Measurements from ENCODE around the gene PEX19.
A peak's percentile ranks its signal among the peaks of the same experiment; 100 is the strongest.

PEX19 gene

GRCh38 chr1:160271025-160271424 is 13.9 kb downstream of the PEX19 start:
- no peak for DNase-seq

GRCh38 chr1:160267284-160267991 is 17.5 kb downstream of the PEX19 start:
- peak; percentile 50 for DNase-seq

GRCh38 chr1:160264795-160265307 is 20.1 kb downstream of the PEX19 start:
- DNase-seq, result no peak

GRCh38 chr1:160261893-160262794 is 22.8 kb downstream of the PEX19 start, which contains the start of gene DCAF8:
TSS of gene DCAF8 (minus strand) at chr1:160262549. CDS start at chr1:160244008, 18,541 bp downstream.
- DNase-seq, result peak; percentile 97

GRCh38 chr1:160261556-160261892 is 23.4 kb downstream of the PEX19 start:
- DNase-seq, result peak; percentile 27

DNA sequence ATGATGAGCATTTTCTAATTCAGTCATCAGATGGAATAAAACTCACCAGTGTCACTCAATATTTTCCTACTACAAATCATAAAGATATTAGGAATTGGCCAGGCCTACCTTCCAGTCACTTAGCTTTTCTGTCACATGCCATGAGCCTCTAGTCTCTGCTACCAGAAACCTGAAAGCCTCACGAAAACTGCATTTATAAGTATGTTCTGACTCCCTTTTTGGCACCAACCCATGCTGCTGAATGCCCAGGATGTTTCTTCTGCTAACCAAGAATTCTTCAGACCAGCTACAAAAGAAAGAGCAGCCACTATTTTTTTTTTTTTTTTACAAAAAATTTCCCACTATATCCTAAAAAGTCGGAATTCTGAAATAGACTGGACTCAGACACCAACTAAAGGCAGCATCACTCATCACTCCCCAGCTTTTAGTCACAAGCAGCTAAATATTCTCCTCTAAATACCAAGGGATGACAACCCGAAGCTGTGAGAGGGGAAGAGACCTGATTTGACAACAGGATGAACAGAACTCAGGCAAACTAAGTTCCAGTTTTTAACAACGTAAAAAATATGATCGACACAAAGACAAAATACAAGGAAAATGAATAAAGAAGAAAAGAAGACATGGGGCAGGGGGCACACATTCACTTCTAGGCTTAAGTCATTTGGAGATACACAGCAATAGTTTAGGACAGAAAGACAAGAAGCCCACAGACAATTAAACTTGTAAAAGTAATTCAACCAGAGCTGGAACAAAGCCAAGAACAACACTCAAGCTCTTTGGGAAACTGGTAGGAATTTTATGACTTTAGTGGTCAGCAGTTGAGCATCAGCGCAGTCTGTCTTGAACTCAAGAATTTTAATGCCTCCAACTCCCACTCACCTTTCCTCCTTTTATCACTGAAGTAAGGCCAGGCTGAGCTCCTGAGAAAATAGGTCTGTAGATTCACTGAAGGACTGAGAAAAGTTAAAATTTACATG is 24.2 kb downstream of the PEX19 start:
- no peak for DNase-seq

GRCh38 chr1:160258177-160258798 is 26.6 kb downstream of the PEX19 start:
- DNase-seq, result no peak

DNA sequence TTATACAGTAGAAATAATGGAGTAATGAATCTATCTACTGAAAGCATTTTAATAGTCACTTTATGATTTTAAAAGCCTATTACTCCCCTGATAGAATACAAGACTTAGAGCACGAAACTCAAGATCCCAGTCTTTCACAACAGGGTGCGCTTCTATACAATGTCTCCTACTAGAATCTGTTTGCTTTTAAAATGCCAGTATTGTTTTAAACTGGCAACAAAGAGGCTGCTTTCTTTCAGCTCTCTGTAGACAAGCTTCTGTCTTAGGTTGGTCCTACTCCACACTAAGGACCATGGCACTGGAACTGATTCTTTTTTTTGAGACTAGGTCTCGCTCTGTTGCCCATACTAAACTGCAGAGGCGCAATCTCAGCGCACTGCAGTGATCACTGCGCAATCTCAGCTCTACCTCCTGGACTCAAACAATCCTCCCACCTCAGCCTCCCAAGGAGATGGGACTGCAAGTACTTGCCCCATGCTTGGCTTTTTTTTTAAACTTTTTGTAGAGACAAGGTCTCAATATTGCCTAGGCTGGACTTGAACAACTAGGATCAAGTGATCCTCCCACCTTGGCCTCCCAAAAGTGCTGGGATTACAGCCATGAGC is 27.4 kb downstream of the PEX19 start:
- DNase-seq, result no peak

GRCh38 chr1:160256396-160257046 is 28.4 kb downstream of the PEX19 start:
- DNase-seq, result no peak

- DNase-seq, result no peak
Measured at GRCh38 chr1:160255781-160256300, 29.1 kb downstream of the PEX19 start.

- DNase-seq, result peak; percentile 70
Measured at GRCh38 chr1:160251687-160252526, 33.0 kb downstream of the PEX19 start.

DNA sequence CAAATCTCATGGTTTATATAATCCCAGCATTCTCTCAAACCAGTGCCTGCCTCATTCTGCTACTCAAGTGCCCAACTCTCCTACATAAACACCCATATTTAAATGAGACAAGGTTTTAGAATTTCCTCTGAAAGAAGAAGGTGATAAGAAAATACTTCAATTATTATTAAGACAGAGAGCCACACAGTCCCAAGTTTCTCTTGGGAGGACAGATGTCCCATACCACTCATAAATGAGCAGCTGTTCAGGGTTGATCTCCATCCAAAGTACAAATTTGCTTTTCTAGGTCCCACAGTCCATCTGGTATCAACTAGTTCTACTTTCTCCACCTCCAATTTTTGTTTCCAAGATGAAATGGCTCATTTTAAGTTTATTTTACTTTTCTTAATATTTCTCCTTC is 33.9 kb downstream of the PEX19 start:
- no peak for DNase-seq

GRCh38 chr1:160247053-160247452 is 37.9 kb downstream of the PEX19 start:
- DNase-seq, result no peak

GRCh38 chr1:160245434-160245833 is 39.5 kb downstream of the PEX19 start:
- no peak for DNase-seq

DNA sequence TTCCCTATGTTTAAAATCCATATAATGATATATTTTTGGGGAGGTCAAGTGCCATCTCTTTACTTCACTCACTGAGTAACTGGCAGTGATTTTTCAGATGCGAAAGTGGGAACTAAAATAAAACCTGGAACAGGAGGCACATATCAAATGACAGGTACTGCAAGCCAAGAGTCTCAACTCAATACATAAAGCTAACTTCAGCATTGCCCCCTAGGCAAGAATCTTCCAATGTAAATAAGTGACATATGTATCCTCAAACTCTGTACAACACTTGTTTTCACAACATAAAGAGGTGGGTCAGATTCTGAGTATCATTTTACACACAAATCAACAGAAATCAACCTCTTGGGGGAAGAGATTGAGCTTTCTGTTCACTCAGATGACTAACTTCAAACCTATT is 40.7 kb downstream of the PEX19 start:
- DNase-seq, result no peak

GRCh38 chr1:160243767-160244166 is 41.2 kb downstream of the PEX19 start:
- no peak for DNase-seq

DNA sequence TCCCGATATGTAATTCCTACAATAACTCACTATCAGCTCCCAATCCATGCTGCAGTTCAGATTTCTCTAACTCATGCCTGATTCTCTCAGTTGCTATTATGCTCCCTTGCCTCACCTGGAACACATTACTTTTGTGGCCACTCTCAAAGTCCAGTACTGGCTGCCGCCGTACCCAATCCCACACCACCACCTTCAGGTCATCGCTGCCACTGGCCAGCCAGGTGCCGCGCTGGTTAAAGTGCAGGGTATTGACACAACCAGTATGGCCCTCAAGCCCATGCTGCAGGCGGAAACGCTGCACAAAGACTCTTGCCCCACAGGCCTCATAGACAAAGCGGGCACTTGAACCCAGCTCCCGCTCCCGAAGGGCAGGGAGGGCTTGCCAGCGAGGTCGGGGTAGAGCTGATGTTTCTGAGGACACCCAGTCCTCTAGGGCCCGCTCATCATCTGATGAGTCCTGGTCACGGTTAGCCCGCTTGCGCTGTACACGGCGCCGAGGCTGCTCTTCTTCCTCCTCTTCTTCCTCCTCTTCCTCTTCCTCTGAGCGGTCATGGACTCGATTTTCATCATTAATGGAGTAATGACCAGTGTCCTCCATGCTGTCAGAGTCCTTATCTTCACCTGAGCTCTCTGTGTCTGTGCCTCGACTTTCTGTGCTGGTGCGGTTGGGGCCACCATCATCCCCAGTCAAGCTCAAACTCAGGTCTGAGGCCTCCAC is 45.2 kb downstream of the PEX19 start:
- no peak for DNase-seq

DNA sequence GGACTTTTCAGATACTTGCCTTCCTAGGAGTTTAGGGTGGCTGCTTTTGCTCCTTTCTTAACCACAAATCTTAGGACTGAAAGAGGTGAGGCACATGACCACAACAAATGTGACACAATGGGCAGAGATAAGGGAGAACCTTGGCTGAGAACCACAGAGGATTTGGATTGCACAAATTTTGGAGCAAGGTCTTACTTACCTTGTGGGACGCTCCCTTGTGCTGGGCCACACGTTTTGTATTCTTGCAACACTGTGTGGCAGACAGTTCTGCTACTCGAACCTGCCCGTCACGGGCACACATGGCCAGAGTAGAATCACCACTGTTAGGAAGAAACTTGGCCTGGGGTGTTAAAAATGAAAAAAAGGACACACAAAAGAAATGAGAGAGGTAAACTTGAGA is 46.5 kb downstream of the PEX19 start:
- no peak for DNase-seq

DNA sequence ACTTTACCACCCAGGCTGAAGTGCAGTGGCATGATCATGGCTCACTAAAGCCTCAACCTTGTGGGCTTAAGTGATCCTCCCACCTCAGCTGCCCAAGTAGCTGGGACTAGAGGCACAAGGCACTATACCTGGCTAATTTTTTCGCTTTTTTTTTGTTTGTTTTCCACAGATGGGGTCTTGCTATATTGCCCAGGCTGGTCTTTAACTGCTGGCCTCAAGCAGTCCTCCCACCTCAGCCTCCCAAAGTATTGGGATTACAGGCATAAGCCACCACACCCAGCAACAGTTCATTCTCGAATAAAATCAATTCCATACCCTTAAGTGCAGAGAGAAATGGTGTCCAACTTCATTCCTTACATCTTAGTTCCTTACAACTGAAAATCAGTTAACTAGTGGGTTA is 47.4 kb downstream of the PEX19 start:
- no peak for DNase-seq
